ENCODE data around the gene PLGRKT.

- TF ChIP-seq, protein P1, sequence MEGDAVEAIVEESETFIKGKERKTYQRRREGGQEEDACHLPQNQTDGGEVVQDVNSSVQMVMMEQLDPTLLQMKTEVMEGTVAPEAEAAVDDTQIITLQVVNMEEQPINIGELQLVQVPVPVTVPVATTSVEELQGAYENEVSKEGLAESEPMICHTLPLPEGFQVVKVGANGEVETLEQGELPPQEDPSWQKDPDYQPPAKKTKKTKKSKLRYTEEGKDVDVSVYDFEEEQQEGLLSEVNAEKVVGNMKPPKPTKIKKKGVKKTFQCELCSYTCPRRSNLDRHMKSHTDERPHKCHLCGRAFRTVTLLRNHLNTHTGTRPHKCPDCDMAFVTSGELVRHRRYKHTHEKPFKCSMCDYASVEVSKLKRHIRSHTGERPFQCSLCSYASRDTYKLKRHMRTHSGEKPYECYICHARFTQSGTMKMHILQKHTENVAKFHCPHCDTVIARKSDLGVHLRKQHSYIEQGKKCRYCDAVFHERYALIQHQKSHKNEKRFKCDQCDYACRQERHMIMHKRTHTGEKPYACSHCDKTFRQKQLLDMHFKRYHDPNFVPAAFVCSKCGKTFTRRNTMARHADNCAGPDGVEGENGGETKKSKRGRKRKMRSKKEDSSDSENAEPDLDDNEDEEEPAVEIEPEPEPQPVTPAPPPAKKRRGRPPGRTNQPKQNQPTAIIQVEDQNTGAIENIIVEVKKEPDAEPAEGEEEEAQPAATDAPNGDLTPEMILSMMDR (IDR thresholded peaks at IDR 0.05; ENCODE audit: low read depth, low read length, missing input control), result no peak
- TF ChIP-seq JUND (IDR thresholded peaks at IDR 0.05), result no peak
- TF ChIP-seq MAX (IDR thresholded peaks at IDR 0.05), result no peak
- TF ChIP-seq YY1 (IDR thresholded peaks at IDR 0.05), result no peak
- no peak for TF ChIP-seq RAD21 (IDR thresholded peaks at IDR 0.05)
Measured at GRCh38 chr9:5402217-5402616, 35.5 kb downstream of the PLGRKT start.
